ENCODE measurements around the gene ARVCF.

The ARVCF gene

GRCh38 chr22:20015971-20016733, 471 bp downstream of the ARVCF start:
- no peak for DNase-seq (ENCODE audit: low read depth)

GRCh38 chr22:20015187-20015625, 1.4 kb downstream of the ARVCF start:
- no peak for DNase-seq (ENCODE audit: low read depth)

GRCh38 chr22:20014526-20015186, 2.0 kb downstream of the ARVCF start:
- no peak for DNase-seq (ENCODE audit: low read depth)

GRCh38 chr22:20013382-20013871, 3.2 kb downstream of the ARVCF start:
- peak; percentile 35 for DNase-seq (ENCODE audit: low read depth)

- no peak for DNase-seq (ENCODE audit: low read depth)
Observed at GRCh38 chr22:20012741-20013331, 3.8 kb downstream of the ARVCF start.

- no peak for DNase-seq (ENCODE audit: low read depth)
Observed at GRCh38 chr22:20011993-20012740, 4.5 kb downstream of the ARVCF start.

- DNase-seq (ENCODE audit: low read depth) = no peak
Observed at GRCh38 chr22:20011123-20011992, 5.3 kb downstream of the ARVCF start.

- no peak for DNase-seq (ENCODE audit: low read depth)
Observed at GRCh38 chr22:20010307-20011122, 6.1 kb downstream of the ARVCF start.

- DNase-seq (ENCODE audit: low read depth) = no peak
Observed at GRCh38 chr22:20009582-20010306, 6.9 kb downstream of the ARVCF start.

- DNase-seq (ENCODE audit: low read depth) = no peak
Observed at GRCh38 chr22:20009018-20009491, 7.6 kb downstream of the ARVCF start.

- no peak for DNase-seq (ENCODE audit: low read depth)
Observed at GRCh38 chr22:20008221-20008995, 8.2 kb downstream of the ARVCF start.

GRCh38 chr22:20004464-20004863, 12.2 kb downstream of the ARVCF start:
- no peak for DNase-seq (ENCODE audit: low read depth)

- no peak for DNase-seq (ENCODE audit: low read depth)
Observed at GRCh38 chr22:20003304-20003703, 13.3 kb downstream of the ARVCF start.

- DNase-seq (ENCODE audit: low read depth) = no peak
Observed at GRCh38 chr22:20002636-20003035, 14.0 kb downstream of the ARVCF start.

- no peak for DNase-seq (ENCODE audit: low read depth)
Observed at GRCh38 chr22:20002128-20002527, 14.5 kb downstream of the ARVCF start.

GRCh38 chr22:20001082-20001638, 15.5 kb downstream of the ARVCF start:
- DNase-seq (ENCODE audit: low read depth) = no peak

GRCh38 chr22:20000246-20001081, 16.2 kb downstream of the ARVCF start:
- DNase-seq (ENCODE audit: low read depth) = no peak

Measured in stimulated activated CD8-positive, alpha-beta memory T cell treated with anti-CD3 and anti-CD28 coated beads, Interleukin-4, amount 100 ng/mL, for 24 hours (primary cell).